Gastroesophageal sphincter (tissue), 3 donors: ENCODE measurements around the gene RBM18.

Experiments used
- EP300 ChIP-seq: sonication (generic); formaldehyde crosslinking; IDR thresholded peaks from one replicate; pipeline ENCODE4 v1.6.1; 2017; ENCODE audit warnings: antibody characterized with exemption, mild to moderate bottlenecking
- POLR2A ChIP-seq, 2 donors: fragments of 450-650 bp; IDR thresholded peaks; one replicate each; pipeline ENCODE4 v1.6.1; 2017; ENCODE audit warnings: antibody characterized with exemption in 2 of 2, mild to moderate bottlenecking in 2 of 2, moderate library complexity in 1 of 2
- TF ChIP-seq, protein P1 (sequence below), 4 experiments: fragments of 200-600 bp in 2 of 4; fragments of 450-650 bp in 2 of 4; sonication (generic) in 1 of 4; IDR thresholded peaks; one replicate each; pipeline ENCODE4 v1.5.1; 2017 to 2019; ENCODE audit warnings: antibody characterized with exemption in 4 of 4, mild to moderate bottlenecking in 2 of 4, moderate library complexity in 2 of 4

DNA sequence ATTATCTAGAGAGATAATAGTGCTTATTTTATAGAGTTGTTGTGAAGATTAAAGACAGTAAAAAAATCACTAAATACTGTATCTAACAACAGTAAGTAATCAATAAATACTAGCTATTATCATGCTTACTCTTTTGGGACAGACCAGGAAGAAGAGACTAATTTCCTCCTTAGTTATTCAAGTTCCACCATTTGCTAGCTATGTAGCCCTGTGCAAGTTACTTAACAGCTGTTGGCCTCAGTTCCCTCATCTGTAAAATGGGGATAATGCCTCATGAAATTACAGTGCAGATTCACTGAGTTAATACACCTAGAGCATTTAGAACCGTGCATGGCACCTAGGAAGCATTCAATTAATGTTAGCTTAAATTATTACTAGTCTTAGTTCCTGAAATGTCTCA is 2.6 kb downstream of the RBM18 start:
- TF ChIP-seq POLR2A (IDR thresholded peaks at IDR 0.05), result no peak
- TF ChIP-seq, protein P1, sequence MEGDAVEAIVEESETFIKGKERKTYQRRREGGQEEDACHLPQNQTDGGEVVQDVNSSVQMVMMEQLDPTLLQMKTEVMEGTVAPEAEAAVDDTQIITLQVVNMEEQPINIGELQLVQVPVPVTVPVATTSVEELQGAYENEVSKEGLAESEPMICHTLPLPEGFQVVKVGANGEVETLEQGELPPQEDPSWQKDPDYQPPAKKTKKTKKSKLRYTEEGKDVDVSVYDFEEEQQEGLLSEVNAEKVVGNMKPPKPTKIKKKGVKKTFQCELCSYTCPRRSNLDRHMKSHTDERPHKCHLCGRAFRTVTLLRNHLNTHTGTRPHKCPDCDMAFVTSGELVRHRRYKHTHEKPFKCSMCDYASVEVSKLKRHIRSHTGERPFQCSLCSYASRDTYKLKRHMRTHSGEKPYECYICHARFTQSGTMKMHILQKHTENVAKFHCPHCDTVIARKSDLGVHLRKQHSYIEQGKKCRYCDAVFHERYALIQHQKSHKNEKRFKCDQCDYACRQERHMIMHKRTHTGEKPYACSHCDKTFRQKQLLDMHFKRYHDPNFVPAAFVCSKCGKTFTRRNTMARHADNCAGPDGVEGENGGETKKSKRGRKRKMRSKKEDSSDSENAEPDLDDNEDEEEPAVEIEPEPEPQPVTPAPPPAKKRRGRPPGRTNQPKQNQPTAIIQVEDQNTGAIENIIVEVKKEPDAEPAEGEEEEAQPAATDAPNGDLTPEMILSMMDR (IDR thresholded peaks at IDR 0.05), result no peak
- TF ChIP-seq EP300, result no peak
